CD14-positive monocyte (primary cell): ENCODE measurements around the gene KDM7A. TPM values are rescaled to one million over a fixed set of nuclear protein-coding genes. Genes with fewer than 3 reads are reported as not detected.
A peak's percentile ranks its signal among the peaks of the same experiment; 100 is the strongest.

Experiments
- DNase-seq, 3 donors: peaks; one replicate each; pipeline ENCODE4 v3.0.0-alpha.2; 2011 to 2022
- H2AFZ ChIP-seq: 2 replicates; pipeline ENCODE4 v1.6.0; 2012; ENCODE audit warnings: mild to moderate bottlenecking, low read depth, low read length, inconsistent platforms; ENCODE audit not compliant: insufficient read depth, poor library complexity, severe bottlenecking
- H3K27ac ChIP-seq, 2 donors: 1 replicate in 1 of 2; 2 replicates in 1 of 2; pipeline ENCODE4 v1.5.1; 2012 to 2013; ENCODE audit warnings: low read length in 2 of 2, control low read depth in 1 of 2, inconsistent platforms in 1 of 2, low read depth in 1 of 2, mild to moderate bottlenecking in 1 of 2
- H3K27me3 ChIP-seq, 2 donors: one replicate each; pipeline versions ENCODE4 v1.6.0 to v1.6.1; 2011 to 2013; ENCODE audit warnings: low read length in 2 of 2; ENCODE audit not compliant: control insufficient read depth in 2 of 2, insufficient read depth in 2 of 2
- H3K36me3 ChIP-seq, 2 donors: replicated peaks in 1 of 2; 1 replicate in 1 of 2; 2 replicates in 1 of 2; pipeline versions ENCODE4 v1.5.1 to v1.6.1; 2012 to 2013; ENCODE audit warnings: low read length in 2 of 2, control low read depth in 1 of 2, inconsistent platforms in 1 of 2, mild to moderate bottlenecking in 1 of 2; ENCODE audit not compliant: insufficient read depth in 2 of 2, control insufficient read depth in 1 of 2
- H3K4me1 ChIP-seq, 2 donors: 1 replicate in 1 of 2; 2 replicates in 1 of 2; pipeline versions ENCODE4 v1.5.1 to v1.6.1; 2012 to 2013; ENCODE audit warnings: low read length in 2 of 2, control low read depth in 1 of 2, inconsistent platforms in 1 of 2, mild to moderate bottlenecking in 1 of 2, moderate library complexity in 1 of 2; ENCODE audit not compliant: insufficient read depth in 2 of 2, control insufficient read depth in 1 of 2
- H3K4me2 ChIP-seq: replicated peaks from 2 replicates; pipeline ENCODE3; 2012; ENCODE audit warnings: low read length, moderate library complexity, mild to moderate bottlenecking; ENCODE audit not compliant: poor library complexity, severe bottlenecking; ENCODE audit errors: extremely low read depth
- H3K4me3 ChIP-seq, 3 experiments: fragments of 200-600 bp in 1 of 3; sonication (generic) in 1 of 3; replicated peaks in 1 of 3; 1 replicate in 2 of 3; 2 replicates in 1 of 3; pipeline ENCODE4 v1.5.1; 2011 to 2013; ENCODE audit warnings: low read length in 3 of 3, mild to moderate bottlenecking in 3 of 3, control low read depth in 2 of 3, low read depth in 2 of 3, inconsistent platforms in 1 of 3, moderate library complexity in 1 of 3
- H3K79me2 ChIP-seq: 2 replicates; pipeline ENCODE4 v1.6.0; 2012; ENCODE audit warnings: mild to moderate bottlenecking, control low read depth, inconsistent platforms, low read length, moderate library complexity; ENCODE audit not compliant: insufficient read depth
- H3K9ac ChIP-seq: 2 replicates; pipeline ENCODE4 v1.6.0; 2017; ENCODE audit warnings: low read length, mild to moderate bottlenecking; ENCODE audit not compliant: insufficient read depth, poor library complexity, severe bottlenecking
- H3K9me3 ChIP-seq, 2 donors: replicated peaks in 1 of 2; 1 replicate in 1 of 2; 2 replicates in 1 of 2; pipeline versions ENCODE4 v1.5.1 to v1.6.1; 2012 to 2013; ENCODE audit warnings: low read length in 2 of 2, control low read depth in 1 of 2; ENCODE audit not compliant: control insufficient read depth in 1 of 2, insufficient read depth in 1 of 2
- H4K20me1 ChIP-seq: 2 replicates; pipeline ENCODE4 v1.6.0; 2012; ENCODE audit warnings: mild to moderate bottlenecking, low read length, control low read depth, moderate library complexity; ENCODE audit not compliant: insufficient read depth
- H3K27ac Mint-ChIP-seq, 7 donors: one replicate each; pipeline ENCODE4 v1.8.0; 2020; ENCODE audit warnings: mild to moderate bottlenecking in 7 of 7, mixed read lengths in 7 of 7, moderate library complexity in 6 of 7, inconsistent platforms in 2 of 7
- H3K27me3 Mint-ChIP-seq, 3 donors: one replicate each; pipeline ENCODE4 v1.8.0; 2021 to 2022; ENCODE audit warnings: low read depth in 3 of 3, mild to moderate bottlenecking in 3 of 3, mixed read lengths in 3 of 3, moderate library complexity in 3 of 3, inconsistent platforms in 1 of 3
- H3K36me3 Mint-ChIP-seq, 2 donors: one replicate each; pipeline ENCODE4 v1.8.0; 2020; ENCODE audit warnings: mixed read lengths in 2 of 2, inconsistent platforms in 1 of 2, mild to moderate bottlenecking in 1 of 2
- H3K4me1 Mint-ChIP-seq: one replicate; pipeline ENCODE4 v1.8.0; 2020; ENCODE audit warnings: mild to moderate bottlenecking, mixed read lengths
- H3K4me3 Mint-ChIP-seq, 2 donors: one replicate each; pipeline ENCODE4 v1.8.0; 2020; ENCODE audit warnings: mild to moderate bottlenecking in 2 of 2, mixed read lengths in 2 of 2, moderate library complexity in 1 of 2
- H3K9me3 Mint-ChIP-seq, 7 donors: one replicate each; pipeline ENCODE4 v1.8.0; 2020 to 2022; ENCODE audit warnings: mixed read lengths in 7 of 7, mild to moderate bottlenecking in 6 of 7, moderate library complexity in 6 of 7, inconsistent platforms in 2 of 7
- CTCF ChIP-seq: fragments of 200-600 bp; IDR thresholded peaks from one replicate; pipeline ENCODE4 v1.8.0; 2022; ENCODE audit warnings: antibody characterized with exemption, mild to moderate bottlenecking
- WGBS: methylation state at CpG from one replicate; pipeline ENCODE4 v1.1.5; 2013; ENCODE audit warnings: missing lambda C conversion rate; ENCODE audit not compliant: insufficient coverage; 5-methylcytosine and 5-hydroxymethylcytosine counted together
- intact Hi-C, 2 donors: fragments of 100-400 bp; cut with micrococcal nuclease; formaldehyde crosslinking; loops; one replicate each; pipeline versions ENCODE4 v1.15.0 to v1.15.1; 2023
- polyA plus RNA-seq, 3 donors: library from polyadenylated mRNA; depleted of rRNA in 1 of 3; unstranded in 2 of 3; stranded (reverse) in 1 of 3; fragments of 300-500 nt in 2 of 3; fragments of >200 nt in 1 of 3; fragmentation: Illumina TruSeq in 2 of 3; gene quantifications; 1 replicate in 2 of 3; 2 replicates in 1 of 3; pipeline ENCODE4 v1.2.3, GENCODE V29; 2012 to 2021

The KDM7A gene
- polyA plus RNA-seq, 3 donors = 4.9 to 37.9 (median 7.9) TPM

DNA sequence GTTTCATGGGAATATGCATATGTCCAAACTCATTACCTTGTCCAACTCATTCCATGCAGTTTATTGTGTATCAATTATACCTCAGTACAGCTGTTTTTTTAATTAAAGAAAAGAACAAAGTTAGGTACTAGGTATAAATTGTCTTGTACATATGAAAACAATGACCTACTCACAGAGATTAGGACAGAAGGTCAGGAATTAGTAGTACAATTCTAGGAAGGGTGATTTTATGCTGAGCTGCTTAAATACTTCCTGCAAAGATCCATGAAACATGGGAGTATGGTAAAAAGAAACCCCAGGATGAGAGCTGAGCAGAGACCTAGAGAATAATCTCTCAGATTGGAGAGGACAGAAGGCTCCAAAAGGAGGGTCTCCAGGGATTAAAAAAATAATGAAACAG lies 13.8 kb upstream of the KDM7A start:
- H3K4me1 ChIP-seq = no peaks in the 10 kb centered on the region
- Mint-ChIP-seq H3K4me1 (peaks cover 2% of the 10 kb centered on the region), H3K27me3 (peaks cover 17 to 37% (median 33%) of the 10 kb centered on the region in 3 donors), H3K36me3 (no peaks in the 10 kb centered on the region), H3K27ac (no peak overlapping the region), H3K9me3 (peaks cover 0 to 2% (median 0%) of the 10 kb centered on the region in 7 donors), H3K4me3 (peak overlapping the region in 1 of 2 donors; percentile 39)
- no peak overlapping the region for H2AFZ ChIP-seq
- H3K4me2 ChIP-seq = no peak overlapping the region
- intact Hi-C loops = no loop called here
- H4K20me1 ChIP-seq = no peaks in the 10 kb centered on the region
- H3K4me3 ChIP-seq = no peak overlapping the region
- no peaks in the 10 kb centered on the region for H3K36me3 ChIP-seq
- no peak for TF ChIP-seq CTCF
- no peak for DNase-seq
- H3K9ac ChIP-seq = no peak overlapping the region
- no peaks in the 10 kb centered on the region for H3K79me2 ChIP-seq
- peaks cover 10 to 23% of the 10 kb centered on the region in 2 donors for H3K27me3 ChIP-seq
- H3K27ac ChIP-seq = no peak overlapping the region
- H3K9me3 ChIP-seq = no peaks in the 10 kb centered on the region

- H3K27ac ChIP-seq = no peak overlapping the region
Observed at GRCh38 chr7:140189917-140190316, 13.1 kb upstream of the KDM7A start.

More at GRCh38 chr7:140189917-140190316, 13.1 kb upstream of the KDM7A start:
- Histone ChIP-seq H3K4me1 (no peaks in the 10 kb centered on the region), H3K79me2 (no peaks in the 10 kb centered on the region), H3K27me3 (peaks cover 12 to 25% of the 10 kb centered on the region in 2 donors), H3K9me3 (no peaks in the 10 kb centered on the region), H3K36me3 (no peaks in the 10 kb centered on the region), H3K9ac (no peak overlapping the region), H2AFZ (no peak overlapping the region), H4K20me1 (no peaks in the 10 kb centered on the region), H3K4me3 (no peak overlapping the region), H3K4me2 (no peak overlapping the region)
- H3K4me3 Mint-ChIP-seq = peak overlapping the region in 1 of 2 donors; percentile 39
- no peaks in the 10 kb centered on the region for H3K9me3 Mint-ChIP-seq
- no peaks in the 10 kb centered on the region for H3K4me1 Mint-ChIP-seq
- H3K27ac Mint-ChIP-seq = no peak overlapping the region
- WGBS = no CpG with 5 or more reads among the region's 2 CpGs
- no peaks in the 10 kb centered on the region for H3K36me3 Mint-ChIP-seq
- H3K27me3 Mint-ChIP-seq = peaks cover 19 to 37% (median 34%) of the 10 kb centered on the region in 3 donors
- no peak for DNase-seq
- no peak for TF ChIP-seq CTCF
- intact Hi-C loops = no loop called here
